ENCODE results near the gene ATP6AP2. TPM values are rescaled to one million over a fixed set of nuclear protein-coding genes. Genes with fewer than 3 reads are reported as not detected.

ATP6AP2 gene
- polyA plus RNA-seq, 1 of the 3 experiments (the other 2 are of a cell fraction) = 160 TPM

DNA sequence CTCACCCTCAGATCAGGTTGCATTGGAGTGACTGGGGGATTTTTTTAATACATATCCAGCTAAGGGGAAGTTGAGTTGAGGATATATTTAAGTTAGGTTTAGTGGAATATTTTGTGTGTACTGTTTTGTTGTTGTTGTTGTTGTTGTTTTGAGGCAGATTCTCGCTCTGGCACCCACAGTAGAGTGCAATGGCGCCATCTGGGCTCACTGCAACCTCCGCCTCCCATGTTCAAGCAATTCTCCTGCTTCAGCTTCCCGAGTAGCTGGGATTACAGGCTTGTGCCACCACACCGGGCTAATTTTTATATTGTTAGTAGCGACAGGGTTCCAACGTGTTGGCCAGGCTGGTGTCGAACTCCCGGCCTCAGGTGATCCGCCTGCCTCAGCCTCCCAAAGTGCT is 38.6 kb upstream of the ATP6AP2 start:
- no peak overlapping the region for H2AFZ ChIP-seq (ENCODE audit: low read depth)
- no peaks in the 10 kb centered on the region for H3K9me3 ChIP-seq
- H3K4me1 ChIP-seq (ENCODE audit: control insufficient read depth in 1 of 2, insufficient read depth in 2 of 2, low read depth in 1 of 2, low read length in 1 of 2) = peaks cover 4 to 33% of the 10 kb centered on the region in 2 experiments; a peak in 3 of 4 replicates
- no peak overlapping the region for H3K9ac ChIP-seq
- POLR2A ChIA-PET = no interaction called here
- TF ChIP-seq RAD21 (IDR thresholded peaks at IDR 0.05; ENCODE audit: low read length) (peak; percentile 35; the same call in 1 of the 2 replicates), JUND (IDR thresholded peaks at IDR 0.05) (no peak), RCOR1 (IDR thresholded peaks at IDR 0.05; ENCODE audit: low read length) (no peak), EZH2phosphoT487 (IDR thresholded peaks at IDR 0.05; ENCODE audit: borderline replicate concordance, low read depth) (no peak)
- no peaks in the 10 kb centered on the region for H4K20me1 ChIP-seq (ENCODE audit: insufficient read depth)
- 55% methylated on average over 9 of the region's 10 CpGs for WGBS (ENCODE audit: low lambda C conversion rate)
- no peaks in the 10 kb centered on the region for H3K36me3 ChIP-seq (replicated peaks in 1 of 2; ENCODE audit: control insufficient read depth in 1 of 2, insufficient read depth in 2 of 2, low read length in 1 of 2)
- no peaks in the 10 kb centered on the region for H3K9me2 ChIP-seq
- H3K4me2 ChIP-seq = no peak overlapping the region
- no peak for DNase-seq
- peaks cover 28% of the 10 kb centered on the region for H3K27me3 ChIP-seq (ENCODE audit: insufficient read depth)
- H3K4me3 ChIP-seq (ENCODE audit: low read depth in 2 of 2, low read length in 1 of 2) = no peak overlapping the region
- no peaks in the 10 kb centered on the region for H3F3A ChIP-seq (replicated peaks; ENCODE audit: insufficient read depth)
- peak overlapping the region in 1 of 2 experiments; percentile 83; a peak in 2 of 4 replicates for H3K27ac ChIP-seq (ENCODE audit: low read depth in 2 of 2, low read length in 1 of 2)
- CTCF ChIA-PET = interaction anchor here (0.8 to 1.6 kb wide), 5 partner anchors 15 to 811 kb away, joined by 3 to 4 read pairs (median 3); partner anchors contain the start of gene MED14
- no peaks in the 10 kb centered on the region for H3K79me2 ChIP-seq (ENCODE audit: insufficient read depth)

DNA sequence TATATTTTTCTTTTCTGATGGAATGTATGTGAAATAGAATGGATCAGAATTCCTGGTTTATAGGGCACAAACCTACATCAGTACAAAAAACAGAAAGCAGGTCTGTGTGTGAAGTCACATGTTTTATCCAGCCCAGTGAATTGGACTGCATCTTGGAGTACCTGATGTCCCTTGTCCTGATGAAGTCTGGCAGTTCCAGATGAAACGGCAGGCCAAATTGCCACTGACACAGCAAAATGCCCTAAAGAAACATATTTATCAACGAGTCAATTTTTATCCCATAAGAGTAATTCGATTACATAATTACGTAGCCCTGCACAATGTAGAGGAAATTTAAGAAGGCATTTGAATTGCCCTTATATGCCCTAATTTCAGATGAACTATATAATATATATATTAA is 37.8 kb upstream of the ATP6AP2 start:
- H3K27ac ChIP-seq (ENCODE audit: low read depth in 2 of 2, low read length in 1 of 2) = peak overlapping the region in 1 of 2 experiments; percentile 91; a peak in 2 of 4 replicates
- H3K4me2 ChIP-seq = no peak overlapping the region
- peaks cover 4 to 33% of the 10 kb centered on the region in 2 experiments; a peak in 3 of 4 replicates for H3K4me1 ChIP-seq (ENCODE audit: control insufficient read depth in 1 of 2, insufficient read depth in 2 of 2, low read depth in 1 of 2, low read length in 1 of 2)
- peaks cover 31% of the 10 kb centered on the region for H3K27me3 ChIP-seq (ENCODE audit: insufficient read depth)
- H2AFZ ChIP-seq (ENCODE audit: low read depth) = no peak overlapping the region
- no peaks in the 10 kb centered on the region for H3K79me2 ChIP-seq (ENCODE audit: insufficient read depth)
- H3K36me3 ChIP-seq (replicated peaks in 1 of 2; ENCODE audit: control insufficient read depth in 1 of 2, insufficient read depth in 2 of 2, low read length in 1 of 2) = no peaks in the 10 kb centered on the region
- H3F3A ChIP-seq (replicated peaks; ENCODE audit: insufficient read depth) = no peaks in the 10 kb centered on the region
- H3K9me2 ChIP-seq = no peaks in the 10 kb centered on the region
- no peaks in the 10 kb centered on the region for H3K9me3 ChIP-seq
- H3K9ac ChIP-seq = no peak overlapping the region
- POLR2A ChIA-PET = no interaction called here
- WGBS (ENCODE audit: low lambda C conversion rate) = 16% methylated on average over 4 of the region's 4 CpGs
- CTCF ChIA-PET = interaction anchor here (0.6 to 2.5 kb wide), 11 partner anchors 11 to 812 kb away, joined by 3 to 21 read pairs (median 4); partner anchors contain the start of gene CXorf38
- peak; percentile 38 for DNase-seq
- no peaks in the 10 kb centered on the region for H4K20me1 ChIP-seq (ENCODE audit: insufficient read depth)
- H3K4me3 ChIP-seq (ENCODE audit: low read depth in 2 of 2, low read length in 1 of 2) = no peak overlapping the region
- TF ChIP-seq, protein P1, sequence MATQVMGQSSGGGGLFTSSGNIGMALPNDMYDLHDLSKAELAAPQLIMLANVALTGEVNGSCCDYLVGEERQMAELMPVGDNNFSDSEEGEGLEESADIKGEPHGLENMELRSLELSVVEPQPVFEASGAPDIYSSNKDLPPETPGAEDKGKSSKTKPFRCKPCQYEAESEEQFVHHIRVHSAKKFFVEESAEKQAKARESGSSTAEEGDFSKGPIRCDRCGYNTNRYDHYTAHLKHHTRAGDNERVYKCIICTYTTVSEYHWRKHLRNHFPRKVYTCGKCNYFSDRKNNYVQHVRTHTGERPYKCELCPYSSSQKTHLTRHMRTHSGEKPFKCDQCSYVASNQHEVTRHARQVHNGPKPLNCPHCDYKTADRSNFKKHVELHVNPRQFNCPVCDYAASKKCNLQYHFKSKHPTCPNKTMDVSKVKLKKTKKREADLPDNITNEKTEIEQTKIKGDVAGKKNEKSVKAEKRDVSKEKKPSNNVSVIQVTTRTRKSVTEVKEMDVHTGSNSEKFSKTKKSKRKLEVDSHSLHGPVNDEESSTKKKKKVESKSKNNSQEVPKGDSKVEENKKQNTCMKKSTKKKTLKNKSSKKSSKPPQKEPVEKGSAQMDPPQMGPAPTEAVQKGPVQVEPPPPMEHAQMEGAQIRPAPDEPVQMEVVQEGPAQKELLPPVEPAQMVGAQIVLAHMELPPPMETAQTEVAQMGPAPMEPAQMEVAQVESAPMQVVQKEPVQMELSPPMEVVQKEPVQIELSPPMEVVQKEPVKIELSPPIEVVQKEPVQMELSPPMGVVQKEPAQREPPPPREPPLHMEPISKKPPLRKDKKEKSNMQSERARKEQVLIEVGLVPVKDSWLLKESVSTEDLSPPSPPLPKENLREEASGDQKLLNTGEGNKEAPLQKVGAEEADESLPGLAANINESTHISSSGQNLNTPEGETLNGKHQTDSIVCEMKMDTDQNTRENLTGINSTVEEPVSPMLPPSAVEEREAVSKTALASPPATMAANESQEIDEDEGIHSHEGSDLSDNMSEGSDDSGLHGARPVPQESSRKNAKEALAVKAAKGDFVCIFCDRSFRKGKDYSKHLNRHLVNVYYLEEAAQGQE (IDR thresholded peaks at IDR 0.05; ENCODE audit: low read depth, low read length) = no peak
- TF ChIP-seq NFIC (IDR thresholded peaks at IDR 0.05; ENCODE audit: borderline replicate concordance) = no peak
- TF ChIP-seq EZH2phosphoT487 (IDR thresholded peaks at IDR 0.05; ENCODE audit: borderline replicate concordance, low read depth) = no peak
- peak; percentile 59; the same call in 1 of the 2 replicates for TF ChIP-seq RCOR1 (IDR thresholded peaks at IDR 0.05; ENCODE audit: low read length)
- no peak for TF ChIP-seq TCF12 (IDR thresholded peaks at IDR 0.05)
- peak; percentile 47; the same call in 1 of the 2 replicates for TF ChIP-seq MXI1 (IDR thresholded peaks at IDR 0.05; ENCODE audit: low read depth, low read length)
- no peak for TF ChIP-seq YY1 (IDR thresholded peaks at IDR 0.05; ENCODE audit: low read depth)
- TF ChIP-seq POLR2AphosphoS5 (IDR thresholded peaks at IDR 0.05; ENCODE audit: low read depth, low read length) = no peak
- TF ChIP-seq GABPA (IDR thresholded peaks at IDR 0.05; ENCODE audit: low read depth) = no peak
- TF ChIP-seq RAD21 (IDR thresholded peaks at IDR 0.05; ENCODE audit: low read length) = 0 out of 2 replicates have a peak, but pooled peaks have one; percentile 5
- TF ChIP-seq, protein P2, sequence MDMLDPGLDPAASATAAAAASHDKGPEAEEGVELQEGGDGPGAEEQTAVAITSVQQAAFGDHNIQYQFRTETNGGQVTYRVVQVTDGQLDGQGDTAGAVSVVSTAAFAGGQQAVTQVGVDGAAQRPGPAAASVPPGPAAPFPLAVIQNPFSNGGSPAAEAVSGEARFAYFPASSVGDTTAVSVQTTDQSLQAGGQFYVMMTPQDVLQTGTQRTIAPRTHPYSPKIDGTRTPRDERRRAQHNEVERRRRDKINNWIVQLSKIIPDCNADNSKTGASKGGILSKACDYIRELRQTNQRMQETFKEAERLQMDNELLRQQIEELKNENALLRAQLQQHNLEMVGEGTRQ (IDR thresholded peaks at IDR 0.05; ENCODE audit: borderline replicate concordance, low read depth, low read length) = no peak
- TF ChIP-seq, protein P3, sequence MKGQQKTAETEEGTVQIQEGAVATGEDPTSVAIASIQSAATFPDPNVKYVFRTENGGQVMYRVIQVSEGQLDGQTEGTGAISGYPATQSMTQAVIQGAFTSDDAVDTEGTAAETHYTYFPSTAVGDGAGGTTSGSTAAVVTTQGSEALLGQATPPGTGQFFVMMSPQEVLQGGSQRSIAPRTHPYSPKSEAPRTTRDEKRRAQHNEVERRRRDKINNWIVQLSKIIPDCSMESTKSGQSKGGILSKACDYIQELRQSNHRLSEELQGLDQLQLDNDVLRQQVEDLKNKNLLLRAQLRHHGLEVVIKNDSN (IDR thresholded peaks at IDR 0.05; ENCODE audit: borderline replicate concordance, low read depth) = no peak
- TF ChIP-seq RFX5 (IDR thresholded peaks at IDR 0.05; ENCODE audit: low read length) = no peak
- no peak for TF ChIP-seq FOXJ3 (CRISPR knock-in tag; IDR thresholded peaks at IDR 0.05)
- TF ChIP-seq CHD2 (IDR thresholded peaks at IDR 0.05; ENCODE audit: low read length, partially characterized antibody) = peak; percentile 38
- no peak for TF ChIP-seq JUND (IDR thresholded peaks at IDR 0.05)
- no peak for TF ChIP-seq ELF1 (IDR thresholded peaks at IDR 0.05)
- TF ChIP-seq, protein P4, sequence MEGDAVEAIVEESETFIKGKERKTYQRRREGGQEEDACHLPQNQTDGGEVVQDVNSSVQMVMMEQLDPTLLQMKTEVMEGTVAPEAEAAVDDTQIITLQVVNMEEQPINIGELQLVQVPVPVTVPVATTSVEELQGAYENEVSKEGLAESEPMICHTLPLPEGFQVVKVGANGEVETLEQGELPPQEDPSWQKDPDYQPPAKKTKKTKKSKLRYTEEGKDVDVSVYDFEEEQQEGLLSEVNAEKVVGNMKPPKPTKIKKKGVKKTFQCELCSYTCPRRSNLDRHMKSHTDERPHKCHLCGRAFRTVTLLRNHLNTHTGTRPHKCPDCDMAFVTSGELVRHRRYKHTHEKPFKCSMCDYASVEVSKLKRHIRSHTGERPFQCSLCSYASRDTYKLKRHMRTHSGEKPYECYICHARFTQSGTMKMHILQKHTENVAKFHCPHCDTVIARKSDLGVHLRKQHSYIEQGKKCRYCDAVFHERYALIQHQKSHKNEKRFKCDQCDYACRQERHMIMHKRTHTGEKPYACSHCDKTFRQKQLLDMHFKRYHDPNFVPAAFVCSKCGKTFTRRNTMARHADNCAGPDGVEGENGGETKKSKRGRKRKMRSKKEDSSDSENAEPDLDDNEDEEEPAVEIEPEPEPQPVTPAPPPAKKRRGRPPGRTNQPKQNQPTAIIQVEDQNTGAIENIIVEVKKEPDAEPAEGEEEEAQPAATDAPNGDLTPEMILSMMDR (IDR thresholded peaks at IDR 0.05) = no peak
- no peak for TF ChIP-seq SIN3A (IDR thresholded peaks at IDR 0.05; ENCODE audit: borderline replicate concordance, low read depth, low read length)
- peak in 1 of 2 experiments; percentile 93; a peak in 2 of 4 replicates for TF ChIP-seq EP300 (IDR thresholded peaks at IDR 0.05; ENCODE audit: borderline replicate concordance in 1 of 2, low read depth in 1 of 2, low read length in 1 of 2)
- peak; percentile 20; the same call in 1 of the 2 replicates for TF ChIP-seq GATA2 (CRISPR knock-in tag; IDR thresholded peaks at IDR 0.05)
